A549 (cell line): ENCODE measurements around the gene ROBO1. TPM values are rescaled to one million over a fixed set of nuclear protein-coding genes. Genes with fewer than 3 reads are reported as not detected.

Source experiments
- ATAC-seq, 2 experiments: fragments of 200-7000 bp in 1 of 2; fragments of >200 bp in 1 of 2; cut with Nextera tagmentation in 1 of 2; cut with Tn5 transposase in 1 of 2; 3 replicates each; pipeline versions ENCODE4 v1.8.0 to v1.9.1; 2018 to 2020; ENCODE audit warnings: mild to moderate bottlenecking in 1 of 2, moderate library complexity in 1 of 2
- CTCF ChIA-PET: fragments of 300-600 bp; sonication (Branson Sonifier 250); formaldehyde crosslinking; extraction: SDS; loops from one replicate; lab custom pipeline; 2021; ENCODE audit warnings: antibody characterized with exemption, inconsistent platforms; lab: Yijun Ruan, JAX
- POLR2A ChIA-PET: fragments of 350-600 bp; formaldehyde crosslinking; extraction: SDS; loops from one replicate; lab custom pipeline; 2021; ENCODE audit warnings: antibody characterized with exemption, inconsistent platforms; lab: Yijun Ruan, JAX
- DNase-seq, 2 experiments: peaks; one replicate each; pipeline versions ENCODE4 v3.0.0 to v3.0.0-alpha.2; 2011 to 2016; ENCODE audit warnings: low read depth in 1 of 2, low spot score in 1 of 2
- FAIRE-seq: peaks from 2 replicates; lab custom pipeline; 2011; peaks lifted over from hg19 to GRCh38; lab: Jason Lieb, UNC
- H3K27ac ChIP-seq, 2 experiments: fragments of >200 bp; sonication (Bioruptor Twin); formaldehyde crosslinking; 3 replicates each; pipeline ENCODE4 v1.5.1; 2016 to 2017
- H3K4me1 ChIP-seq: fragments of >200 bp; sonication (Bioruptor Twin); formaldehyde crosslinking; 3 replicates; pipeline ENCODE4 v1.6.1; 2016
- H3K4me2 ChIP-seq: fragments of >200 bp; sonication (Bioruptor Twin); formaldehyde crosslinking; 3 replicates; pipeline ENCODE4 v1.6.1; 2016
- H3K4me3 ChIP-seq: fragments of >200 bp; sonication (Bioruptor Twin); formaldehyde crosslinking; 3 replicates; pipeline ENCODE4 v1.5.1; 2016
- H3K9me3 ChIP-seq: fragments of >200 bp; sonication (Bioruptor Twin); formaldehyde crosslinking; 3 replicates; pipeline ENCODE4 v1.6.1; 2016
- BCL3 ChIP-seq: fragments of >200 bp; sonication (Bioruptor Twin); formaldehyde crosslinking; IDR thresholded peaks from 3 replicates; pipeline ENCODE4 v1.6.1; 2016
- CBX8 ChIP-seq: fragments of 200-600 bp; sonication (generic); IDR thresholded peaks from 2 replicates; pipeline ENCODE4 v1.6.1; 2016
- EHMT2 ChIP-seq: fragments of 200-600 bp; sonication (generic); IDR thresholded peaks from 2 replicates; pipeline ENCODE4 v1.6.1; 2016; ENCODE audit warnings: antibody characterized with exemption, low read depth, mild to moderate bottlenecking, moderate library complexity
- EP300 ChIP-seq, 2 experiments: fragments of >200 bp; sonication (Bioruptor Twin); formaldehyde crosslinking; IDR thresholded peaks; 2 replicates in 1 of 2; 3 replicates in 1 of 2; pipeline ENCODE4 v1.6.1; 2016 to 2017
- ESRRA ChIP-seq: fragments of 150-350 bp; IDR thresholded peaks from 2 replicates; pipeline ENCODE4 v1.6.1; 2014; ENCODE audit warnings: mild to moderate bottlenecking, low read length, borderline replicate concordance
- FOSL2 ChIP-seq, 2 experiments: fragments of 450-650 bp in 1 of 2; fragments of >200 bp in 1 of 2; sonication (Bioruptor Twin) in 1 of 2; formaldehyde crosslinking; IDR thresholded peaks; 2 replicates each; pipeline versions ENCODE4 v1.5.0 to v1.6.1; 2016 to 2020; ENCODE audit warnings: mild to moderate bottlenecking in 1 of 2, moderate library complexity in 1 of 2
- FOXS1 ChIP-seq: fragments of 250-450 bp; sonication (Bioruptor Pico); IDR thresholded peaks from 2 replicates; pipeline ENCODE4 v1.5.0; 2020; ENCODE audit warnings: mild to moderate bottlenecking, moderate library complexity
- GATA3 ChIP-seq: IDR thresholded peaks from 2 replicates; pipeline ENCODE4 v1.6.1; 2012; ENCODE audit warnings: borderline replicate concordance
- HMGXB4 ChIP-seq: fragments of 250-450 bp; sonication (Bioruptor Pico); IDR thresholded peaks from 2 replicates; pipeline ENCODE4 v1.5.0; 2021; ENCODE audit warnings: mild to moderate bottlenecking, moderate library complexity, borderline replicate concordance
- JUNB ChIP-seq: fragments of >200 bp; sonication (Bioruptor Twin); formaldehyde crosslinking; IDR thresholded peaks from 2 replicates; pipeline ENCODE4 v1.6.1; 2016
- KDM1A ChIP-seq: fragments of 200-600 bp; sonication (generic); IDR thresholded peaks from 2 replicates; pipeline ENCODE4 v1.6.1; 2016; ENCODE audit warnings: low read depth, mild to moderate bottlenecking
- KDM5A ChIP-seq: fragments of 200-600 bp; sonication (generic); IDR thresholded peaks from 2 replicates; pipeline ENCODE4 v1.6.1; 2016; ENCODE audit warnings: antibody characterized with exemption, mild to moderate bottlenecking
- MYC ChIP-seq: IDR thresholded peaks from 2 replicates; pipeline ENCODE4 v1.6.1; 2012; ENCODE audit warnings: mild to moderate bottlenecking, inconsistent platforms, low read length, improper control_type of control experiment, borderline replicate concordance
- NPAS2 ChIP-seq: fragments of 250-450 bp; sonication (Bioruptor Pico); IDR thresholded peaks from 2 replicates; pipeline ENCODE4 v1.8.0; 2022; ENCODE audit warnings: mild to moderate bottlenecking, moderate library complexity, borderline replicate concordance
- NR3C1 ChIP-seq: fragments of >200 bp; sonication (Bioruptor Twin); formaldehyde crosslinking; IDR thresholded peaks from 3 replicates; pipeline ENCODE4 v1.6.1; 2017
- PBX3 ChIP-seq: IDR thresholded peaks from 2 replicates; pipeline ENCODE4 v1.6.1; 2012
- PHF8 ChIP-seq: fragments of 200-600 bp; sonication (generic); IDR thresholded peaks from 2 replicates; pipeline ENCODE4 v1.6.1; 2016; ENCODE audit warnings: low read depth, mild to moderate bottlenecking, antibody characterized with exemption, moderate library complexity, borderline replicate concordance
- RAD21 ChIP-seq, 2 experiments: fragments of >200 bp in 1 of 2; sonication (Bioruptor Twin) in 1 of 2; formaldehyde crosslinking in 1 of 2; IDR thresholded peaks in 1 of 2; conservative IDR thresholded peaks in 1 of 2; 2 replicates in 1 of 2; 3 replicates in 1 of 2; pipeline ENCODE4 v1.6.1; 2012 to 2018; ENCODE audit warnings: inconsistent platforms in 1 of 2
- RARB ChIP-seq: fragments of 250-450 bp; sonication (Bioruptor Pico); IDR thresholded peaks from 2 replicates; pipeline ENCODE4 v1.8.0; 2021; ENCODE audit warnings: mild to moderate bottlenecking, moderate library complexity
- RCOR1 ChIP-seq: fragments of 150-350 bp; IDR thresholded peaks from 2 replicates; pipeline ENCODE4 v1.6.1; 2014; ENCODE audit warnings: antibody characterized with exemption, low read length, low read depth
- REST ChIP-seq: fragments of 200-600 bp; sonication (generic); IDR thresholded peaks from 2 replicates; pipeline ENCODE4 v1.6.1; 2016; ENCODE audit warnings: antibody characterized with exemption, mild to moderate bottlenecking, moderate library complexity
- RNF2 ChIP-seq: fragments of 200-600 bp; sonication (generic); IDR thresholded peaks from 2 replicates; pipeline ENCODE4 v1.6.1; 2016; ENCODE audit warnings: low read depth, mild to moderate bottlenecking, antibody characterized with exemption, moderate library complexity, borderline replicate concordance
- SREBF2 ChIP-seq: fragments of 450-650 bp; IDR thresholded peaks from 2 replicates; pipeline ENCODE4 v1.6.1; 2014; ENCODE audit warnings: mild to moderate bottlenecking, moderate library complexity
- TFCP2L1 ChIP-seq: fragments of 250-450 bp; sonication (Bioruptor Pico); IDR thresholded peaks from 2 replicates; pipeline ENCODE4 v1.5.0; 2021; ENCODE audit warnings: mild to moderate bottlenecking
- ZC3H11A ChIP-seq: fragments of 450-650 bp; IDR thresholded peaks from 2 replicates; pipeline ENCODE4 v1.6.1; 2014; ENCODE audit warnings: antibody characterized with exemption, mild to moderate bottlenecking
- ZNF302 ChIP-seq: fragments of 250-450 bp; sonication (Bioruptor Pico); IDR thresholded peaks from 2 replicates; pipeline ENCODE4 v1.9.0; 2021; ENCODE audit warnings: inconsistent platforms, mild to moderate bottlenecking, moderate library complexity
- WGBS: methylation state at CpG from one replicate; pipeline ENCODE4 v1.1.6; 2017; ENCODE audit errors: missing lambda C conversion rate; 5-methylcytosine and 5-hydroxymethylcytosine counted together
- polyA plus RNA-seq, 4 experiments: library from polyadenylated mRNA; depleted of rRNA in 3 of 4; stranded (reverse); fragments of >200 nt; fragmentation: RNase III in 1 of 4; extraction: RNeasy Plus Mini Kit Qiagen cat#74134 plus additional on column Dnase treatment in 1 of 4; gene quantifications; 2 replicates in 3 of 4; 3 replicates in 1 of 4; pipeline ENCODE4 v1.2.3, GENCODE V29; 2011 to 2017

Gene ROBO1
- polyA plus RNA-seq, 2 of the 4 experiments (the other 2 are of a cell fraction), result 25.3 to 35.6 TPM

- Histone ChIP-seq H3K4me3 (no peak overlapping the region), H3K9me3 (no peaks in the 10 kb centered on the region), H3K27ac (no peak overlapping the region), H3K4me1 (peaks cover 18% of the 10 kb centered on the region; the same call in 2 of the 3 replicates), H3K4me2 (no peak overlapping the region)
- 64% methylated on average over 3 of the region's 3 CpGs for WGBS
- CTCF ChIA-PET, result no interaction called here
- FAIRE-seq, result no peak
- ATAC-seq, result no peak
- DNase-seq, result no peak
- POLR2A ChIA-PET, result no interaction called here
- no peak for TF ChIP-seq EP300 (IDR thresholded peaks at IDR 0.05)
- no peak for TF ChIP-seq ESRRA
- TF ChIP-seq RARB, result no peak
- TF ChIP-seq EHMT2, result no peak
- TF ChIP-seq MYC, result no peak
- TF ChIP-seq NPAS2 (CRISPR knock-in tag), result no peak
- no peak for TF ChIP-seq SREBF2
- TF ChIP-seq RCOR1, result no peak
- TF ChIP-seq RNF2, result no peak
- no peak for TF ChIP-seq ZNF302 (CRISPR knock-in tag)
- no peak for TF ChIP-seq REST
- no peak for TF ChIP-seq RAD21 (conservative IDR thresholded peaks at IDR 0.05 in 1 of 2, IDR thresholded peaks at IDR 0.05 in 1 of 2)
- TF ChIP-seq FOSL2 (IDR thresholded peaks at IDR 0.05), result no peak
- no peak for TF ChIP-seq FOSL2 (CRISPR knock-in tag; IDR thresholded peaks at IDR 0.05)
These were observed 1041.3 kb downstream of the ROBO1 start for GRCh38 chr3:78726545-78726944.

GRCh38 chr3:78725703-78726246 is 1042.0 kb downstream of the ROBO1 start:
- POLR2A ChIA-PET, result no interaction called here
- no peaks in the 10 kb centered on the region for H3K9me3 ChIP-seq
- H3K4me2 ChIP-seq, result no peak overlapping the region
- no peak for ATAC-seq
- 60% methylated on average over 2 of the region's 2 CpGs for WGBS
- TF ChIP-seq KDM5A (no peak), FOXS1 (CRISPR knock-in tag) (no peak), ZC3H11A (no peak), KDM1A (no peak), TFCP2L1 (CRISPR knock-in tag) (no peak), PHF8 (no peak), EP300 (IDR thresholded peaks at IDR 0.05) (no peak), GATA3 (no peak), ZNF302 (CRISPR knock-in tag) (no peak), HMGXB4 (CRISPR knock-in tag) (no peak), EHMT2 (no peak), RCOR1 (no peak), BCL3 (no peak), JUNB (no peak), NR3C1 (no peak), PBX3 (no peak), CBX8 (no peak), MYC (no peak)
- CTCF ChIA-PET, result no interaction called here
- no peak for FAIRE-seq
- no peak overlapping the region for H3K4me3 ChIP-seq
- H3K4me1 ChIP-seq, result peaks cover 18% of the 10 kb centered on the region; the same call in 2 of the 3 replicates
- H3K27ac ChIP-seq, result no peak overlapping the region
- no peak for DNase-seq
